GM18502 (cell line): Measurements from ENCODE around the gene CDH8.
"Not testable (repeated sequence)": the region's sequence is repeated elsewhere in the genome, so short reads cannot be mapped to it uniquely, and the experiment has no call there.

Source experiments
- ATAC-seq: cut with Tn5 transposase; IDR thresholded peaks from one replicate; pipeline ENCODE4 v1.9.1; 2021; ENCODE audit warnings: mild to moderate bottlenecking; ENCODE audit not compliant: unreplicated experiment, poor library complexity

The CDH8 gene

GRCh38 chr16:61940611-61941010 is 95.6 kb downstream of the CDH8 start:
- no peak for ATAC-seq

- no peak for ATAC-seq
Observed at GRCh38 chr16:61937646-61938045, 98.6 kb downstream of the CDH8 start.

DNA sequence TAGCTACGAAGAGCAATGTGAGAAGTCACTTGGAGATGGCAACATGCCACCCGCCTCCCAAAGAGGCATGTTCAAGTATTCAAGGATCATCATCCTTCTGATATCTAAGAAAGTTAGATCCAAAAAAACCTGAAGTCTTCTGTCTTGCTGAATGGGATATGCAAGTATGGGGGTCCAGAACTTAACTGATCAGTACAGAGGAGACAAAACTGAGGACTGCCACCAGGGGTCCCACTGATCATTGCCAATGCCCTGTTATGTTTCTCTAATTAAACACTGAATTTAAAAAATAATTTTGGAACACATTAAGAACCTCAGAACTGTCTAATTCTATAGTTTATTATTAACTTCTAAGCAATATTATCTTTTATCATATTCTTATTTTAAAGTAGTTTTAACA is 99.7 kb downstream of the CDH8 start:
- no peak for ATAC-seq

DNA sequence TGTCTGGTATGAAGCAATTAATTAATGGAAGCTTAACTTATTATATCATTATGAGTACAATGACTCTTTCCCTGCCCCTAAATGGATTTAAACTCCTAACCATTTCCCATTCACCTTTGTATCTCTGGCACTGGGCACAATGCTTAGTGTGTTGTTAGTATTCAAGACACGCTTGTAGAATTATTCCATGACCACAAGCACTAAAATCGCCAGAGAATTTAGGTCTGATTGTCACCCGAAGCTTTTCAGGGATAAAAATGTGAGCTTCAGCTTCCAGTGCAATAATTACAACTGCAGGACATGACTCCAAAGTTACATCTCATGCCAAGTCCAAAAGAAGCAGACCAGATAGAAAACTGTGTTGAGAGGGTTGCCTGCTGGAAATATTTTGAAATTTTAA is 101.6 kb downstream of the CDH8 start:
- no peak for ATAC-seq

GRCh38 chr16:61929776-61930175 is 106.5 kb downstream of the CDH8 start:
- ATAC-seq = no peak

DNA sequence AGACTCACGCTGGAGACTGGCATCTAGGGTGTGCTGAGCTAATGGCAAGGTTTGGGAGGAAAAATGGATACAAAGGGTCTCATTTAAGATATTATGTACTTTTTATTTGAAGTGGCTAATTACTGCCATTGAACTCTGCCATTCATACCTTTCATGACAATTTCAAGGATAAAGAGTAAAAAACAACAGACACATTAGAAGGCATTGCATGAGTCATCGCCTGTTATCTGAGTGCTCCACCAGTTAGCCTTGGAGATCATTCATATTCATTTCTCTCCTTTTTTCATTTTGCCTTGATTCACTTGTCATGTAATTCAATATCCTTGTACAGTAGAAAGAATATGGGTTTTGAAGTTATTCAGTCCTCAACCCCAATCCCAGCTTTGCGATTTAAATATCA is 109.5 kb downstream of the CDH8 start:
- no peak for ATAC-seq

DNA sequence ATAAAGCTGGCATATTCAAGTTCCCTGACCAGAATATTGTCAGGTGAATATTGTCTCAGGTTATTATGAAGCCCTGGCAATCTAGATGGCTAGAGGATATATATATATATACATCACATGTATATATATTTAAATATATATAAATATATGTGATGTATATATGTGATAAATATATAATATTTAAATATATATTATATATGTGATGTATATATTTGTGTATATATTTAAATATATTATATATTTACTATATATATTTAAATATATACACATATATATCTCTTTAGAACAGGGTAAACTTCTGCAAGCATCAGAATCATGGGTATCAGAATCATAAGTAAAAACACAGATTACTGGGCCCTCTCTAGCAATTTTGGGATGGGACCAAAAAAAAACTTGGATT is 112.6 kb downstream of the CDH8 start:
- no peak for ATAC-seq

DNA sequence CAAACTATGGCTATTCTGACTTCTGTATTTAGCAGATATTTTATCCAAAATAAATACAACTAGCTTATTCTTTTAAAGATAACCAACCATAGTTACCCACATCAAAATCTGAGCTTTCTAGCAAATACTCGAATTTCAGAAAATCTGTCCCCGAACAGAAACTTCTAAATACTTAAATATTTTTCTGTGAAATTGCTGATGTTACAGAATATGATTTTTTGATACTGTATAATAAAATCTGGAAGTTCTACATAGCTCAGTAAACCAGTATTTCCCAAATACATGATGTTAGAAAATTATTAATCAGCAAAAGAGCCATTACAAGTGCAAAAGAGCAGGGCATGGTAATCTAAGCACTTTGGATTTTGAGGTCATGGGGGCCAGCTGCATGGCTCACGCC is 114.9 kb downstream of the CDH8 start:
- ATAC-seq = no peak

GRCh38 chr16:61917865-61918826 is 118.1 kb downstream of the CDH8 start:
- not testable (repeated sequence) for ATAC-seq

DNA sequence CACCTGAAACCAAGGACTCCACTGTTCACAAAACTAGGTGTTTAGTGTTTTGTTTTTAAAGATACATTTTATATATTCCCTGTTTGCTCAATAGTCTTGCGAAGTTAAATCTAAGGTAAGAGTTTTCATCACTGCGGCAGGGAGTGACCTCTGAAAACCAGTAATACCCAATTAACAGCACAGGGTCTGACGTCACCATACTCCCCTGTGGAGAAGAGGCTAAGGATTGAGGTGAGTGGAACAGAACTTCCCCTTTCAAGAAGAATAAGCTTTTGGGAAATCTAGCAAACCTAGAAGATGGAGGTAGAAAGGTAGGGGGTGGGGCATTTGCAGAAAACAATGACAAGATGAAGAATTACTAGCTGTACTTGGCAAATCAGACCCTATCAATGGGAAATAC is 120.7 kb downstream of the CDH8 start:
- ATAC-seq = no peak

GRCh38 chr16:61909074-61909473 is 127.2 kb downstream of the CDH8 start:
- no peak for ATAC-seq

DNA sequence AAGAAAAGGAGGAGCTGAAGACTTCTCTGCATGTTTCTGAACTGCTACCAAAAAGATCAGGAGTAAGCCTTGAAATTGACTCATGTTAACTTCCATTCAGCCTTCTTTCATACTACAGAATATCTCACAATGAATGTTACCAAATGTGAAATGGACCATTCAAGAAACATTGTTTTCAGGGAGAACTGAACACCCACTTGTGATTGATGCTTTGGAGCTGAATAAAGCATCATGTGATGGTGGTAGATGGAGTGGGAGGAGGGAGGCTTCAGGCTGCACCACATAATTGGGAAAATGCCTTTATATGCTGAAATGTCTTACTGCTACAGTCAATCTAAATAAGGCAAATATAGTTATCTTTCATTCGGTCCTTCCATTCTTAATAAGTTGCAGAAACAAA is 127.8 kb downstream of the CDH8 start:
- ATAC-seq = no peak

DNA sequence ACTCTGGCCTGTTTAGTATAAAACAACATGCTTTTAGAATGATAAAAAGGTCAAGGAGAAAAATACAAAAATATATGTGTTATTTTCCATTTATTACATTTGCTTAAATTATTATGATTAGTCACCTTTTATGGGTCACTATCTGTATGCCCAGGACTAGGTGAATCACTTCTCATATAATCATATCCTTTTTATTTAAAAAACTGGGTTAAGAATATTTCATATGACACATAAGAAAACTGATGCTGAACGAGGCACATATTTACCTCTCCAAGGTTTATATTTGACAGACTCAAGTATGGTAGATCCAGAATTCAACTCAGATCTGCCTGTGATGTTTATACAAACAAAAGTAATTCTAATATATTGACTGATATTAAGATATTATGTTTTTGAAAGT is 134.5 kb downstream of the CDH8 start:
- ATAC-seq = no peak

DNA sequence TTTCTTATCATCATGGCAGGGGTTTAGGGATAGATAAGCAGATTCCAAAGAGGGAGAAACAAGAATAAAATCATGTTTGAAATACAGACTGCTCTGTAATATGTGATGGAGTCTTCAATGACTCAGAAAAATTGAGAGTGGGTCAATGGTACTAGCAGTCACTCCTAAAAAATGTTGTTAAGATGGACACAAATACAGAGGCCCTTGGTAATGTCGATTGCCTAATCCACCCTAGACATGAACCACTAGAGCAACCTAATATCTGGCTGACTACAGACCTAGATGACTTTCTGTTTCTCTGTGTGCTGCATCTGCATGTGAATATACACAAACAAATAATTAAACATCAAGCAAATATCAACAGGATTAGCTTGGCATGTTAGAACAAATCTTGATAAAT is 135.8 kb downstream of the CDH8 start:
- no peak for ATAC-seq

DNA sequence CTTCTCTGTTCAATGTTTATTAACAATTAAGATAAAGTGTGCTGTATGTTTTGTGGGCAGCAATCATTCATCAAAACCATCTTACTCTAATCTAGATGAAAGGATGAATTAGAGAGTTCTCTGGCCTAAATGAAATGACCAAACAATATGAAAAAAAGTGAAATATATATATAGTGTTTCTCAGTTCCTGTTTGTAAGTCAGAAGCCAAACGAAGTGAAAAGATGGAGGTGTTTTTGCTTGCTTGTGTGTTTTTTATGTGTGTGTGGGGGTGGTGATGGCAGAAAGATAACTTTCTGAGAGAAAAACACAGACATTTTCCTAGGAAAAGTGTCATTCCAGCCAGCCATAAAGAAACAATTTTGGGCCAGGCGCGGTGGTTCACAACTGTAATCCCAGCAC is 138.6 kb downstream of the CDH8 start:
- ATAC-seq = no peak

DNA sequence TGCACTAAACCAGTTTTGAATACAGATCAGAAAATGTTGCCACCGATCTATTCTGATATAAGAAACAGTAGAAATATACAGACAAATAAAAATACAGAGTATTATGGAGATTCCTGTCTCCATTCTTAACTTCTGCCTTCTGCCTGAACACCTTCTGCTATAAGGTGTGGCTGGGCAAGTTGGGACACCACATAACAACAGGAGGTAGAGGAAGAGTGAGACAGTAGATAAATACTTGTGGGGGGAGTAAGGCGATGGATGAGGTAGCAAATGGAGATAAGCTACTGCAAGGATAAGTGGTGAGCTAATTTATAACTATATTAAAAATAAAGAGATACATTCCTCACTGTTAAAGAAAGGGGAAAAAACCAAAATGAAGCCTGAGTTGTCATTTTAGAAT is 143.7 kb downstream of the CDH8 start:
- ATAC-seq = no peak

DNA sequence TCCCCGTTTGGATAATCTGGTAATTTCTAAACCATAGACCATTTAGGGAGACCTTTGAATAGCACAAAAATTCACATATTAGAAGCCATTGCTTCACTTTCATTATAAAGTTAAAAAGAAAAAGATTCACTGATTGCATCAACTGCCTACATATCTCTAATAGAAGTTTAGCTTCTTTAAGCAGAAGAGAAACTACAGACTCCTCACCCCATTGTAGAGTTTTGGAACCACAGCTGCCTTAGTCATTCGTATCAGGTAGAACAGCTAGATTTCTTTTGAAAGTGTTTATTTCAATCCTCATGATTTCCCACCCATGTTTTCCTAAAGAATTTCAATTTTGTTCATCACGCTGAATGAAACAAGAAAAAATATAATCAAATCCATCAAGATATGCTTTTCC is 144.8 kb downstream of the CDH8 start:
- no peak for ATAC-seq

- no peak for ATAC-seq
Observed at GRCh38 chr16:61890386-61890785, 145.9 kb downstream of the CDH8 start.

GRCh38 chr16:61887903-61888302 is 148.3 kb downstream of the CDH8 start:
- no peak for ATAC-seq

DNA sequence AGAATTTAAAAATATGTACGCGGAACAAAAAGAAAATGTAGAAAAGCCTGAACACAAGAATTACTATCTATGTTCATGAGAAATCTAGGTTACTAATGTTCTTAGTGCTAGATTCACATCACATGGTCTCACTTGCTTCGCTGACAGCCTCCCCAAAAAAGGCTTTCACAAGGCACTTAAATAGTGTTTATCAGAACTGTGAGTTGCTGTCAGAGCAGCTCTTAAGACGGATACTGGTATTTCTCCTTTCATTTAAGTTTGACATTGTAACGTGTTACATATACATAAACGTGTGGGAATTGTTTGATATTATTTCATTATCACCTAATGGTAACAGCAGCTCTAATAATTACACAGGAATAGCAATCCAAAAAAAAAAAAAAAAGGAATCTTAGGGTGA is 150.9 kb downstream of the CDH8 start:
- no peak for ATAC-seq

GRCh38 chr16:61879306-61879705 is 156.9 kb downstream of the CDH8 start:
- ATAC-seq = no peak

GRCh38 chr16:61877436-61877835 is 158.8 kb downstream of the CDH8 start:
- ATAC-seq = no peak
